Skeletal muscle tissue (tissue), 2 donors: ENCODE results near the gene PARD3B. TPM values are rescaled to one million over a fixed set of nuclear protein-coding genes. Genes with fewer than 3 reads are reported as not detected.

ENCODE experiments used
- small RNA-seq: library from RNA; depleted of rRNA; stranded (forward); fragments of <200 nt; gene quantifications from one replicate; pipeline ENCODE3, GENCODE V24; 2014
- total RNA-seq: library from RNA; depleted of rRNA; stranded (reverse); fragments of >200 nt; gene quantifications from one replicate; pipeline ENCODE4 v1.2.3, GENCODE V29; 2014

The PARD3B gene
- total RNA-seq, 1 donor from 2014 or later = 19.8 TPM

Small RNA genes lying within 50 kb of the gene (small RNA-seq; reads per million reads assigned to genes)
- not detected for gene AC008171.1
